Activated CD4-positive, alpha-beta T cell treated with anti-CD3 and anti-CD28 coated beads, Interleukin-2, amount 50 U/mL, for 4 hours (primary cell): Measurements from ENCODE around the gene PRMT1.

ENCODE experiments used
- DNase-seq, 2 experiments: peaks; one replicate each; pipeline ENCODE4 v3.0.0-alpha.2; 2020

The PRMT1 gene

DNA sequence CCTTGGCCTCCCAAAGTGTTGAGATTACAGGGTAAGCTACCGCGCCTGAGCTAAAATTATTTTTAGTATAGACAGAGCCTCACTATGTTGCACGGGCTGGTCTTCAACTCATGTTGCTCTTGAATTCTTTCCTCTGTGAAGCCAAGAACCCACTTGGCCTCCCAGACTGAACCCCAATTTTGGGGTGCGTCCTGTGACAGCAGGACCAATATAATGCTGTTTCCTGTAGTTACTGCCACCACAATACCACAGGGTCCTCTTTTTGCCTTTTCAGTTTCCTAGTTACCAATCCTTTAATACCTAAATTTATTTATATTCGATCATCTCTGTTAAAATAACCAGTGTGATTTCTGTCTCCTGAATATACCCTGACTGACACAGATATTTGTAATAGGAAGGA, 53.1 kb downstream of the PRMT1 start:
- DNase-seq, result no peak
